ENCODE results near the gene ANGPTL2.

Gene ANGPTL2

DNA sequence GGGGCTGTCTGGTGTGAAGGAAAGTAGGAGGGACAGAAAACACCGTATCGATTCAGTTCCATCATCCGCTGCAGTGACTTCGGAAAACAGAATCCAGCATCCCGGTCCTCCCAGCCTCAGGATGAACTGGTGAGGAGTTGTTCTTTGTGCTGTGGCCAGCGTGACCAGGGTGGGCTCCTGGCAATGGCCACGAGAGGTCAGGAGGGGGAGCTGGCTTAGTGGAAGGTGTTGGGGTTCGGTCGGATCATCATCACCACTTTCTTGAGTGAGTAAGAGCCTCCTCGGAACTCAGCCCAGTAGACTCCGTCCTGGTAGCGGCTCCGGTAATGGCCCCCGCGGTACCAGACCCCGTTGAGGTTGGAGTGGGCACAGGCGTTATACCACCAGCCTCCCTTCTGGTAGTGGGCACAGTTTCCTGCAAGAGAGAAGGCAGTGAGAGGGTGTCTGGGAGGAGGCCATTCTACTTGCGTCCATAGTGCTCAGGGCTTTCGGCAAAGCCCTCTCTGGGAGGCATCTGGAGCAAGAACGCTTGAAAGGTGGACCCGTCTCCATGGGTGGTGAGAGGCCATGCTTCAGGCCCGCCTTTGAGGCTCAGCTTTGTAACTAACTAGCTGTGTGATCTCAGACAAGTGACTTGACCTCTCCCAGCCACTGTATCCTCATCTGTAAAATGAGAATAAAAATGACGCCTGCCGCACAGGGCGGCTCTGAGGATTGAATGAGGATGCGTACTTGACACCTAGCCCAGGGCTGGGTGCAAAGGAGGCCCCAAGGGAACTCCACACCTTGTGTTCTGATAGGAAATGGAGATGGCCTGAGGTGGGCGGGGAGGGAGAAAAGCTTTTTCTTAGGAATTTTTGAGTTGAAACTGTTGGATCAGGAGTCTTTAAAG is 33.5 kb downstream of the ANGPTL2 start:
- peaks cover 6% of the 10 kb centered on the region for H3K4me1 Mint-ChIP-seq (ENCODE audit: low read depth)
- no peaks in the 10 kb centered on the region for H3K9me3 Mint-ChIP-seq
- no peak overlapping the region for H3K27ac Mint-ChIP-seq
- H3K27me3 Mint-ChIP-seq = no peaks in the 10 kb centered on the region
- no peaks in the 10 kb centered on the region for H3K36me3 Mint-ChIP-seq (ENCODE audit: low read depth)
- no peak overlapping the region for H3K4me3 Mint-ChIP-seq

DNA sequence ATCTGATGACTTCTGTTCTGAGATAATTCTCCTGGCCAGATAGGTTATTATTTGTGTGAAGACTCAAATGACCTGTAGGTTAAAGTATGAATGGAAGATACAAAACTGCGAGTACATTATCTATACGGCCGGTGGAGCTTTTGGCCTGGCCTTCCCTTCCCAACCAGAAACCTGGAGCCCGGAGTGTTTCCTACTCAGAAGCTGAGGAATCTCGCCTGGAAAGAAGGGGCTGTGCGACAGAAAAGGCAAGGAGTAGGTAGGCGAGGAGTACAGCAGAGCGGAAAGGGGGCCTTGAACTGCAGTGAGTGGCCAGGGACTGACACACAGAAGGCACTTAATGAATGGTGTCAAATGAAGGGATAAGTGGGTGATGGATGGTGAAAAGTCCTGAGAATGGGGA is 34.6 kb downstream of the ANGPTL2 start:
- Mint-ChIP-seq H3K4me1 (ENCODE audit: low read depth) (peaks cover 6% of the 10 kb centered on the region), H3K4me3 (no peak overlapping the region), H3K9me3 (no peaks in the 10 kb centered on the region)

DNA sequence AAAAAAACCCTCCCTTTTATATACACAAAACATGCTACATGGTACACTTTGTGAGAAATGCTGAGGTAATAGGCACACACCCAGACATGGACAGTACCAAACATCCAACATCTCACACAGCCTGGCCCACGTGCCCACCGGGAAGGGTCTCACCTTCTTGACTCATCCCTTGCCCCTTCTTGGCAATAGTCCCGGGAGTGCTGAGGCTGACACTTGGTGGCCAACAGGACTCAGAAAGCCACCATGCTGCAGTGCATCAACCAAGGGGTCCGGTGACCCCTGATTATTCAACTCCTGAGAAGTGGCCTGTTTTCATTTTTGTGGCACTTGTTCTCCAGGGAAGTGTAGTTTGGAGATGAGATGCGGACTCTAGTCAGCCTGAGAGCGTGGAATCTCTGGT is 35.0 kb downstream of the ANGPTL2 start:
- Mint-ChIP-seq H3K4me1 (ENCODE audit: low read depth) (peaks cover 6% of the 10 kb centered on the region), H3K9me3 (no peaks in the 10 kb centered on the region), H3K36me3 (ENCODE audit: low read depth) (no peaks in the 10 kb centered on the region), H3K4me3 (no peak overlapping the region), H3K27me3 (no peaks in the 10 kb centered on the region), H3K27ac (no peak overlapping the region)

More for the DNA sequence above, 34.6 kb downstream of the ANGPTL2 start:
- Mint-ChIP-seq H3K27ac (no peak overlapping the region), H3K27me3 (no peaks in the 10 kb centered on the region), H3K36me3 (ENCODE audit: low read depth) (no peaks in the 10 kb centered on the region)

DNA sequence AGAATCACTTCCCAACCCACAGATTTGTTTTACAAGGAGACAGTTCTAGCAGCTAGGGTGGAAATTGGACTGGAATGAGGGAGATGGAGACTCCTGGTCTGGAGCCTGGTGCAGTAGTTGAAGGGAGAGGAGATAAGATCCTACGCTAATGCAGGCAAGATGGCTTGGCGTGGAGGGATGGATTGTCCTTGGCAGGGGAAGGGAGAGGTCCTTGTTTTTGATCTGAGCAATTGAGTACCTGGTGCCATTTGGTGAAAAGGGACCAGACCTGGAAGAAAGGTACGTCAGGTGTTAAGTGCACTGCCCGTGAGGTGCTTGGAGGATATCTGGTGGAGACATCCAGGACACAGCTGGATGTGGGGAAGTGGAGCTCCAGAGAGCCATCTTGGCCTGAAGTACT is 35.7 kb downstream of the ANGPTL2 start:
- H3K27me3 Mint-ChIP-seq = no peaks in the 10 kb centered on the region
- H3K36me3 Mint-ChIP-seq (ENCODE audit: low read depth) = no peaks in the 10 kb centered on the region
- H3K4me1 Mint-ChIP-seq (ENCODE audit: low read depth) = peaks cover 6% of the 10 kb centered on the region
- no peak overlapping the region for H3K4me3 Mint-ChIP-seq
- no peaks in the 10 kb centered on the region for H3K9me3 Mint-ChIP-seq
- H3K27ac Mint-ChIP-seq = no peak overlapping the region

DNA sequence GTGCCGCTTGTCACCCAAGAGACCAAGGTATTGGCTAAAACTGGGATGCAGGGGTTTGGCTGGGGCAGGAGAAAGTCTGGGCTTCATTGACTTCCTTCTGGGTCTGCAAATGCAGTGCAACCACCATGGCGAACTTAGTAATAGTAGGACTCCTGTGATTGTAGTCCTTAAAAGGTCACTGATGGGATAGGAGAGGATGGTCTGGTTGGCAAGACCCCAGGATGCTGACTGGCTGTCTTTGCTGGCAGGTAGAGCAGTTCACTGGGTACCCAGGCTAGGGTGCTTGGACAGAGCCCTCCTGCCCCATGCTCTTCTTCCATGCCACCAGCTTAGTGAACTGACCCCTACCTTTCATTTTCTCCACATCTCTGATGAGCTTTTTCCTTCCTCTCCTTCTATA is 37.2 kb downstream of the ANGPTL2 start:
- H3K4me1 Mint-ChIP-seq (ENCODE audit: low read depth) = peaks cover 6% of the 10 kb centered on the region
- no peaks in the 10 kb centered on the region for H3K27me3 Mint-ChIP-seq
- H3K4me3 Mint-ChIP-seq = no peak overlapping the region
- no peaks in the 10 kb centered on the region for H3K36me3 Mint-ChIP-seq (ENCODE audit: low read depth)
- no peaks in the 10 kb centered on the region for H3K9me3 Mint-ChIP-seq
- no peak overlapping the region for H3K27ac Mint-ChIP-seq

DNA sequence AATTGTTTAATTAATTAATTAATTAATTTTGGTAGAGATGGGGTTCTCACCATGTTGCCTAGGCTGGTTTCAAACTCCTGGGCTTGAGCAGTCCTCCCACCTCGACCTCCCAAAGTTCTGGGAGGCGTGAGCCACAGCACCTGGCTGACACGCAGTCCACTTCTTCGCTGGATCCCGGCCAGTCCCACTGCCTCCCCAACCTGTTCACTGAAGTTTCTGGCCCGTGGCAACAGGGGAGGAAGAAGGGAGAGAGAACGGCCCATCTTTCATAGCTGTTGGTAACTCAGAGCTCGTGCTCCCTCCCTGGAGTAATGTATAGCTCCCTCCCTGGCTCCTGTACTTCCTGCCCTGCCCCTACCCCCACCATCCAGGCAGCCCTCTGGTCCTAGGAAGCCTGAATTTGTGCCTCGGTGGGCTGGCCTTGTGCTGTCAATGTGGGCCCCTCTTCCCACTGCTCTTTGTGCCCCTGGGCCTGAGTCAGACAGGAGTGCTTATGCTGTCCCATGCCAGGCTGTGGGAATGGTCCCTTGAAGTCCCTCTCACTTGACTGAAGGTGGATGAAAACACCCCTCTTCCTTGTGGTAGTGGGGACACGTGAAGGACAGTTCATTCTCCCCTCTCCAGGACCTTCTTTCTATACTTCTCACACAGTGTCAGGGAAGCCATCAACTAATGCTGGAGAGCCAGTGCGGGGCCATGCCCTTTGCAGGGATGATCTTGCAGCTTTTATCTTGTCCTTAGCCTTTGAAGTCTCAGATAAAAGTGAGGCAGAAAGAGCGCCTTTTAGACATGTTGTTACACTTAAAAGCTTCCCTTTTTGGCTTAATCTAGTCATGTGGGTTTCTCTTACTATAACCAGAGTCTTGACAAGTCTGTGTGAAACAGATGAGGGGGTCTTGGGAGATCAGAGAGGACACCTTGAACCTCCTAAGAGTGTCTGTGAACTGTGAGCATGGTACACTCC is 38.1 kb downstream of the ANGPTL2 start:
- H3K4me1 Mint-ChIP-seq (ENCODE audit: low read depth) = peaks cover 6% of the 10 kb centered on the region
- no peaks in the 10 kb centered on the region for H3K36me3 Mint-ChIP-seq (ENCODE audit: low read depth)
- H3K27me3 Mint-ChIP-seq = no peaks in the 10 kb centered on the region
- H3K9me3 Mint-ChIP-seq = no peaks in the 10 kb centered on the region
- no peak overlapping the region for H3K27ac Mint-ChIP-seq
- no peak overlapping the region for H3K4me3 Mint-ChIP-seq

DNA sequence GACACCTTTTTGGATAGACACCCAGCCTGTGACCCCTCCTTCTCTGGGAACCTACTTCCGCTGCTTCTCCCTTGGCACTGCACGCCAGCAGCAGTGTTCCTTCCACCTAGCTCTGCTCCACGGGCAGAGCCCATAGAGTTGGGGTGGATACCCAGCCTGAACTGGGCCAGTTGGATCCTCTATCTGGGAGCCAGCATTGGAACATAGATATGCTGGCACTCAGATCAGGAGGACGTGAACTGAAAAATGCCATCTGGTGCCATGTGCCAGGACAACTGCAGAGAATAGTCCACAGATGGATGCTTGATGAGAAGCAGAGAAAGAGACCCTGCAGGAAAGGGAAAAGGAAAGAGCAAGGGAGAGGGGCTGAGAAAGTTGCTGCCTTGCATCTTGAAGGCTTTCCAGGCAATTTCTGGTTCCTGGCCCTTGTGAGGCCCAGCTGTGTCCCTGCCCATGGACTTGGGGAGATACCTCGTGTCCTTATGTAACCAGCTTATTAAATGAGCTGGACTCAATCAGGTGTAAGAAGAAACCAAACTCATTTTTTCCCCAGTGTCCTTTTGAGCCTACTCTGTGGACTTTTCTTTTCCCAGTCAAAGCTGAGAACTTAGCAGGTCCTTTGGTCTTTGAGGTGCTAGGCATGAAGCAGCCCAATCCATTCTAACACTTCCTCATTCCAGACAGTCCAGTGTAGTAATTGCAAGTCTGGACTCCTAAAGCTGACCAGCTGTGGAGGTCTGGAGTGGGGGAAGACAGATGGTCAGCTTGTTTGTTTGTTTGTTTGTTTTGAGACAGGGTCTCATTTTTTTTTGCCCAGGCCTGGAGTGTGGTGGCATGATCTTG is 39.1 kb downstream of the ANGPTL2 start:
- H3K27me3 Mint-ChIP-seq = no peaks in the 10 kb centered on the region
- no peak overlapping the region for H3K4me3 Mint-ChIP-seq
- no peak overlapping the region for H3K27ac Mint-ChIP-seq
- H3K9me3 Mint-ChIP-seq = no peaks in the 10 kb centered on the region
- peaks cover 6% of the 10 kb centered on the region for H3K4me1 Mint-ChIP-seq (ENCODE audit: low read depth)
- H3K36me3 Mint-ChIP-seq (ENCODE audit: low read depth) = no peaks in the 10 kb centered on the region

DNA sequence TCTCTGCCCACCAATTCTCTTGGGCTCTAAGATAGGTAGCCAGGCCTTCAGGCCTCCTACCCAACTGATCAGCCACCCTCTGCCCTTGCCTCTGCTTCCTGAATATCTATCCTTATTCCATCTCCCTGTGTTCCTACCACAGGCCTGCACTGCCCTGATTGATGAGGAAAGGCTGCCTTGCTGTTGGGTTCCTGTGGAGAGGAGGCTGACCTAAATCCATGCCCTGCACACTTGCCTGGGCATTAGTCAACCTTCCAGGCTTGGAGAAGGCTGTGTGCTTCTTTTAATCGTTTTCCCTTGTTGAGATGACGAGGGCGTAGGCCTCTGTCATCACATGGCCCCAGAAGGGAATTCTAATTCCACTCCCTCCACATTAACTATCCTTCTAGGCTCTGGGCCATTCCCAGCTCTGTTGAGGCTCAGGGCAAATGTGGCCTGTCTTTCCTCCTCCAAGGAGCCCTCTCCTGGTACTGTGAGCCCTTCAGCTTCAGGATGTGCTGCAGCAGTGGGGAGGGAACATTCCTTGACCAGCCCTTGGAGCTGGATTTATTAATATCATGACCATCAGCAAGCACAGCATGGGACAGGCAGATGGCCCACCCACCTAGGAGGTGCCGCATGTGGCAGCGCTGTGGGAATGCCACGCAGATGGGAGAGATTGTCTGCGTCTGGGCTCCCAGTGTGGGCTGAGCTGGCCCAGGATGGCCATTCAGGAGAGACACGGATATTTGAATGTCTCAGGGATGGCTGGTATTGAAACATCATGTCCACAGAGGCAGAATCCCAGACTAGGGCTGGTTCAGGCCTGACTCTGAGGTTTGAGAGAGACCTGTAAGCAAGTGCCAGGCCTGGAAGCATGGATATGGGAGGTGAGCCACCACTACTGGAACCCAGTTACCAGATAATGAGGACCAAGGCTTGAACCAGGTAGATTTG is 40.9 kb downstream of the ANGPTL2 start:
- no peaks in the 10 kb centered on the region for H3K27me3 Mint-ChIP-seq
- no peak overlapping the region for H3K27ac Mint-ChIP-seq
- no peaks in the 10 kb centered on the region for H3K9me3 Mint-ChIP-seq
- no peaks in the 10 kb centered on the region for H3K36me3 Mint-ChIP-seq (ENCODE audit: low read depth)
- H3K4me3 Mint-ChIP-seq = no peak overlapping the region
- H3K4me1 Mint-ChIP-seq (ENCODE audit: low read depth) = peaks cover 6% of the 10 kb centered on the region

DNA sequence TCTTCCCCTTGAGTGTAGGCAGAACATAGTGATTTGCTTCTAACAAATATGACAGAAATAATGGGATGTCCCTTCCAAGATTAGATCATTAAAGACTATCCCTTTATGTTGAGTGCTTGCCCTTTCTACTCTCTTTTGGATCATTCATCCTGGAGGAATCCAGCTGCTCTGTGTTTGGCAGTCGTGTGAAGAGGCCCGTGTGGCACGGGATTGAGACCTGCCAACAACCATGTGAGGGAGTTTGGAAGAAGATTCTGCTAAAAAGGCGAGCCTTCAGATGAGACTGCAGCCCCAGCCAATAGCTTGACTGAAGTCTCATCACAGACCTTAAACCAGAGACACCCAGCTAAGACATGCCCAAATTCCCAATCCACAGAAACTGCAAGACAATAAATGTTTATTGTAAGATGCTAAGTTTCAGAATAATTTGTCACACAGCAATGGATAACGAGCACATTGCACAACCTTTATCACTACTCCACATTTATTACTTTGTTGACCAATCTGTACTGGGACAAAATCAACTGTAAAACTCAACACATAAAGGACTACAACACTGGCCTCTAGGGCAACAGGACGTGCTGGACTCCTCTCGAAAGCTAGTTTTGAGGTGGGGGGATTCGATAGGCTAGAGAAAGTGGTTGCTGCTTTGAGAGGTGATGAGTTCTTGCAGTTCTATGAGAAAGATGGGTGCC is 42.8 kb downstream of the ANGPTL2 start:
- Mint-ChIP-seq H3K27ac (no peak overlapping the region), H3K36me3 (ENCODE audit: low read depth) (no peaks in the 10 kb centered on the region), H3K27me3 (no peaks in the 10 kb centered on the region), H3K9me3 (no peaks in the 10 kb centered on the region), H3K4me3 (no peak overlapping the region), H3K4me1 (ENCODE audit: low read depth) (peaks cover 3% of the 10 kb centered on the region)

DNA sequence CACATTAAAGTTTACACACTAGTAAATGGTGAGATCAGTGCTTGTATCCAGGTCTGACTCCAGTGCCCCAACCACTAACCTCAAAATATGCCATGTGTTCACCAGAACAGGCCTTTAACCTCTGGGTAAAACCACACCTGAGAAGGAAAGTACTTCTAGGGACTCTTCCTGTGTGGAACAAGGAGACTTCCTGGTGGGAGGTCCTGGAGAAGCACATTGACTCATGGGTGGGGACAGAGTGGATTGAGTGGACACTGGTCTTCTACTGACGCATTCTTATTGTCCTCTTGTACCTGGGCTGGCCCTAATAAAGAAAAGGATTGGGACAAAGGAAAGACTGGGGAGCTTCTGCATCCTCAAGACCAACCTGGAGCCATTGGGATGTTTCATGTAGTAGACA is 43.4 kb downstream of the ANGPTL2 start:
- Mint-ChIP-seq H3K4me1 (ENCODE audit: low read depth) (no peaks in the 10 kb centered on the region), H3K27me3 (no peaks in the 10 kb centered on the region), H3K27ac (no peak overlapping the region), H3K4me3 (no peak overlapping the region), H3K9me3 (no peaks in the 10 kb centered on the region), H3K36me3 (ENCODE audit: low read depth) (no peaks in the 10 kb centered on the region)

DNA sequence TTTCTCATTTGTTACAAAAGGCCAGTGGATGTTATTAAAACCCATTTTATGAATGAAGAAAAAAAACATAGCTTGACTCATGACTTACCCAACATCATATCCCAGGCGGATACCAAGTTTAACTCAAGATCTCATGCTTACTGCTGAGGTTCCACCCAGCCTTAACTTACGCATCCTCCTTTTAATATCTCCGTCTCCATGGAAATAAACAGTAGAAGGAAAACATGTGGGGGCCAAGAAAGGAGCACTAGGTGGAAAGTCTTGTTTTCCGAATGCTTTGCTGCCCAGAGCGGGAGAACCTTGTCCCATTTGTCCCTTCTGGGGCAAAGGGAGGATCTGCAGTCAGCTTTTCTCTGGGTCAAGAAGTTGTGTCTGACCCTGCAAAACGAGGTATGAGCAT is 44.1 kb downstream of the ANGPTL2 start:
- Mint-ChIP-seq H3K4me3 (no peak overlapping the region), H3K4me1 (ENCODE audit: low read depth) (no peaks in the 10 kb centered on the region), H3K36me3 (ENCODE audit: low read depth) (no peaks in the 10 kb centered on the region), H3K27me3 (no peaks in the 10 kb centered on the region), H3K9me3 (no peaks in the 10 kb centered on the region), H3K27ac (no peak overlapping the region)

DNA sequence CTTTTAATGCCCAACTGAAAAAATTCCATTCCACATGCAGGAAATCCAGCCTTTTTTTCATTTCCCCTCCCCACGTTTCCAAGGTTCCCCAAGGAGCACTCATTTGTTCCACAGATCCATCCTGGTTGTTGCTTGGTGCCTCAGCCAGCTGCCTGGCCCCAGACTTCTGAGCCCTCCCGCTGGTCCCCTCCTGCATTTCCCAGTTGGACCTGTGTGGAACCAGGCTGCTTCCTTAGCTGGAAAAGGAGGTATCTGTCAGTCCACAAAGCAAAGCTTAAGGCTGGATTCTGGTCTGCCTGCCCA is 44.8 kb downstream of the ANGPTL2 start:
- no peaks in the 10 kb centered on the region for H3K27me3 Mint-ChIP-seq
- H3K4me3 Mint-ChIP-seq = no peak overlapping the region
- no peaks in the 10 kb centered on the region for H3K4me1 Mint-ChIP-seq (ENCODE audit: low read depth)
- no peaks in the 10 kb centered on the region for H3K9me3 Mint-ChIP-seq
- H3K36me3 Mint-ChIP-seq (ENCODE audit: low read depth) = no peaks in the 10 kb centered on the region
- H3K27ac Mint-ChIP-seq = no peak overlapping the region

DNA sequence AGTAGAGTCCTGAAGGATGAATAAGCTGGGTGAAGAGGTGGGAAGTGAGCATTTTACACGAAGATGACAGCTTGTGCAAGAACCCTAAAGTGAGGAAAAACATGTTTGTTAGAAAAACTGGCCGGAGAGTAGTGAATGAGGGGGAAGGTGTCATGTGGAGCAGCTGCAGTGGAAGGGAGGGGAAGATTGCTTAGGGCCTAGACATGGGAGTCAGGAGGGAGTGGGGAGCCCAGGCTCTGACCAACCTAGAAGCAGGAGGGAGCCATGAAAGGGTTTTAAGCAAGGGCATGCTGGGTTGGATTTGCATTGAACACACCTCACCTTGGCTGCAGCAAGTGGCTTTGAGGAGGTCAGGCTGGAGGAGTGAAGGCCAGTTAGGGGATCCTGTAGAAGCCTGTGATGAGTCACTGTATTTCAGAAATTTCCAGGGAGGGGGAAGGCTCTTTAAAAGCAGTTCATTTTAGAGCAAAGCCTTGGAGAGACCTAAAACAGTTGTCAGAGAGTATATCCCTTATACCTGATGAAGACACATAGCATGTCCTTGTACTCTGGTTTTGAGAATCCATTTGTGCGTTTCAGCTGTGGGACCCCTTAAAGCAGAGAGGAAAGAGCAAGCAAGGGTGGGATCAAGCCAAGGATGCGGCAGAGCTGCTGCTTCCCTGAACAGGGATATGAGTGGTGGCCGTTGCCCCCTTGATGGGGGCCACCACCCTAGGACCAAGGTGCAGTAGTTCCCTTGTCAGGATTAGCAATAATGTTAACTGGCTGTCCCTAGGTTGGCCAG is 45.4 kb downstream of the ANGPTL2 start:
- no peak overlapping the region for H3K4me3 Mint-ChIP-seq
- no peaks in the 10 kb centered on the region for H3K9me3 Mint-ChIP-seq
- H3K27ac Mint-ChIP-seq = no peak overlapping the region
- H3K27me3 Mint-ChIP-seq = no peaks in the 10 kb centered on the region
- H3K4me1 Mint-ChIP-seq (ENCODE audit: low read depth) = no peaks in the 10 kb centered on the region
- peaks cover 5% of the 10 kb centered on the region for H3K36me3 Mint-ChIP-seq (ENCODE audit: low read depth)
